SKM-1 treated with dmso at 0.1 percent for 144 hours (cell line): ENCODE data around the gene KCNMA1.
A peak's percentile ranks its signal among the peaks of the same experiment; 100 is the strongest.

Source experiments
- DNase-seq: peaks from one replicate; lab custom pipeline; 2025; ENCODE audit not compliant: unreplicated experiment; lab: John Stamatoyannopoulos, UW

Gene KCNMA1

DNA sequence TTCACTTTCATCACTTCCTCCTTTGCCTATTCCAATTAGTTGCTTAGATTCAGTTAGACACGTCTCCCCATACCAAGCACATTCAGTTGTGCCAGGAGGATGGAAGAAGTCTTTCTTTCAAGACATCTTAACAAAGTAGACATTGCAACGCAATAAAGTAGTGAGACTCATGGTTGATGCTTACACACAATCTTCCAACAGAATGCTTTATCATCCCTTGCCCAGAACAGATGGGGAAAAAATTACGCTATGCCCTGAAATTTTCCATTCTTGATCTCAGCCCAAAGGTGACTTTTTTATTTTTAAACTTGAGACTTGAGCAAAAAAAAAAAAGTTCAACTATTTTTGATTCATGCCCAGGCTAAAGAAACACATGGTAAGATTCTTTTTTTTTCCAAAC lies 74.9 kb downstream of the KCNMA1 start:
- no peak for DNase-seq

DNA sequence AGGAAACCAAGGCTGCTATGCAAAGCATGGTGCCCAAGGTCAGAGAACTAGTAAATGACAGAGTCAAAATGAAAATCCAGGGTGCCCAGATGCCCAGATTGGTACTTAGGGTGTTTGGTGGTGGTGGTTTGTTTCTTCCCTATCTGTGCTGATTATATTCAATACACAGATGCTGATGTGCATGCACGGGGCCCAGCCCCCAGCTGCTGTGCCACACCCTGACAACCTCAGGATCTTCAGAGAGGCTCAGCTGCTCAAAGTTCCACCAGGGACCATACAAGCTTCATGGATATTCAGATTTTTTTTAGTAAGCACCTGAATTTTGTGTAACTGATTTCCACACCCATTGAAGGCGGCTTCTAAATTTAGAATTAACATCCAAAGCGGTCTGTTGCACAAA lies 75.6 kb downstream of the KCNMA1 start:
- DNase-seq: no peak

DNA sequence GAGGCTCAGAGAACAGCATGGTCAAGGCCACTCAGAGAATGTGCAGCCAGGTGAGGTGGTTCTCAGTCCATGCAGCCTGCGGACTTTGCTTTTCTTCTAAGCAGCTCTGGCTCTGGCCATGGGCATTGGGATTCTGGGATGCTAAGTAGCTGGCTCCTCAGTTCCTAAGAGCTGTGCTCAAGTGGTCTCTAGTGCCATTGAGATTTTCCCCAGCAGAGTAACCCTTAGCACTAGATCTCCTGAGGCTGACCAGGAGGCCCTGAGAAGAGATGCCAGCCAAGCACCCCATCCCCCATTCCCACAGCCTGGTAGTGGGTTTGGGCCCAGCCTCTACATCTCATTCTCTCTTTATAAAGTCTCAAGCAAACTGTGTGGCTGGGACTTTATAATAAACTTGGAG lies 77.1 kb downstream of the KCNMA1 start:
- no peak for DNase-seq

DNA sequence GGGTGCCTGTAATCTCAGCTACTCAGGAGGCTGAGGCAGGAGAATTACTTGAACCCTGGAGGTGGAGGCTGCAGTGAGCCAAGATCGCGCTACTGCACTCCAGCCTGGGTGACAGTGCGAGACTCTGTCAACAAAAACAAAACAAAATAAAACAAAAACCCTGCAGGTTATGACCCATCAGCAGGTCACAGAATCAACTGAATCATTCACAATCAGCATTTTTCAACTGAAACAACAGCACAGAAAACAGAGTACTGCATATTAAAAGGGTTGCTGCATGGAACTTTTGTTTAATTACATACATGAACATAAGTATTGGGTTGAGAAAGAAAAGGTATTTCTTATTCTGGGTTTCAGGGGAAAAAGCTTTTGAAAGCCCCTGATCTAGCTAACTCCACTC lies 77.6 kb downstream of the KCNMA1 start:
- DNase-seq: no peak

DNA sequence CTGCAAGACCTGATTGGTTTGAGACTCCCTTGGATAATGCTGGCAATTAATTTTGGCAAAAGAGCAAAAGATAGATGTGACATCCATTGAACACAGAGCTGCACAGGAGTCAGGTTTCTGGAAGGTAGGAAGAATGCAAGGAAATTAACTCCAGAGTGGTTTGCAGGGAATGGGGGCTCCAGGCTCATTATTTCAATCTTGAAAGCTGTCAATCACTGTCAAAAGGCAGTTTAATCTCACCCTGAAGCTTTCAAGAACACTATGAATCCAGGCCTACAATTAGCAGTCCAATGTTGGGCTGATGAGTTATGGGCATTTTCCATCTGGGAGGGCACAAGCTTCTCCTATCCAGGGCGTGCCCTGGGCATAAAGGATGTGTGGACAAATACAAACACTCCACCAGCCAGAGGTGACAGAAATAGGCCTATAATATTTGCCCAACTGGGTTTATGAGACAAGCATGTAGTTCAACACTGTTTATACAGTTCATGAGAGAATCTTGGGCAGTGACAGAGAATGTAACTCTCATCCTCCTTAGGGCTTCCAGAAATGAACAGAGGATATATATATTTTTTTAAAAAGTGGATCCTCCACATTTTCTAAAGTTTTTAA lies 80.5 kb downstream of the KCNMA1 start:
- DNase-seq: no peak

DNA sequence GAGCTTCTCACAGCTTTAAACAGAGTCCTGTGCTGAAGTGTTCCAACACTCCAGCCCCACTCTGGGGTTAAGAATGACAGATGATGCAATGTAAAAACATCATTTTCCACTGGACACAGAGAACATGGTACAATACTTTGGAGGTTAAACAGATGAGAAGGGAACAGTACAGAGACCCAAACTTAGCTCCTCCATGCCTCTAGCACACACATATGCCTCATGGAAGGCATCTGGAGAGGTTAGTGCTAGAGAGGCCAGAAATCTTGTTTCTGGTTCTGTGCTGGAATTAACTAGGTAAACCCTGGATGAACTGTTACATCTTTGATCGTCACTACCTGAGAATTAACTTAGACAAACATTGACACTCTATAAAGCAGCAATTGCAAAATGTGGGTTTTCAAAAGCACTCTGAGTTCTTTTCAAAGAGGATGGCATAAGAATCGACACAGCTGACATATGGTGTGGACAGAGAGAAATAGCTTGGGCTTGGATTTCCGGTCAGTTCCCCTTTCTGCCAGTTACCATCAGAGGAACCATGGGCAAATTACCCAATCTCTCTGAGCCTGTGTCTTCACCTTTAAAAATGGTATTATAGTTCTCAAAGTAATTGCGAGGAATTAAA lies 81.9 kb downstream of the KCNMA1 start:
- DNase-seq: peak; percentile 76

DNA sequence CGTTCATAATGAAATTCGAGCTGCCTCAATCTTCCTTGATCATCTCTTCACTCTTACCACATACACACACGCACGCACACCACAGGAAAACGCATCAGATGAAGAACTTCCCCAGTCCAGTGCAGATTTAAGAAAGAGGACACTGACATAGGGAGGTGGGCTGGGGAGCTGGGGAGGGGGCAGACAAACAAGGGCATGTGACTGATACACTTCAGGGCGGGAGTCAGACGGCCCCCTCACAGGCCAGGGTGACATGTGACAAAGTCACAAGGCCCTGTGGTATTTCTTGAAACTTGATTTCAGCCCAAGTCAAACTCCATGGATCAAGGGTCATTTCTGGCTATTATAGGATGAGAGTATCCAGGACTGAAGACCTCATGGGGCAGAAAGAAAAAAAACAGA lies 82.6 kb downstream of the KCNMA1 start:
- peak; percentile 51 for DNase-seq

DNA sequence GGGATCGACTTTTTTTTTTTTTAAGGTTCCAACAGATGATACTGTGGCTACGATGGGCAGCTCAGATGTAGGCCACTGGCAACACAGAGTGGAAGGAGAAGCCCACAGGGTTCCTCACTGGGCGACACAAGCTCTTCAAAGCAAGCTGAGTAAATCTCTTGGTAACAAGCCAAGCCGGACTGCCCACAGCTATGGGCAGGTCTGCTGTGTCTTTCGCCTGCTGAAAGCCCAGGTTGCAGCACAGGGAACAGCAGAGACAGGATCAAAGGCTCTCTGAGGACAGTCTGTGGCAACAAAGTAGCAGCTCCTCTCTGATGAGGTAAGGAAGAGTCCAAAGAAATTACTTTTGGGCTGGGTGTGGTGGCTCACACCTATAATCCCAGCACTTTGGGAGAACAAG lies 83.6 kb downstream of the KCNMA1 start:
- DNase-seq: no peak

DNA sequence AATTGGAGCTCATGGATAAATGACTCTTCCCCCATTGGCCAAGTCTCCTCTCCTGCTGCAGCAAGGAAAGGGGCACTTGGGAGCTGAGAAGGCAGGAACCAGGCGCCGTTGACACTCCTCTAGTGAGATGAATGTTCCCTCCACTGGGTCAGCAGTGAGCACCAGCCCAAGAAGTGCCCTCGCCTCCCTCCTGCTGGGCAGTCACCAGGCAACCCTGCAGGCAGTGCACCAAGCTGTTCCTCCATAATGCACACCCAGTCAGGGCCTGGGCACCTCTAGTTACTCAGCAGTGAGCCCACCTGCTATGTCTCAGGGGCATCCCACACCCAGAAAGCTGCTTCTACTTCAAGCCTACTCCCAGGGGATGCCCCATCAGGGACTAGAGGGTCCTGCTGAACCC lies 84.3 kb downstream of the KCNMA1 start:
- no peak for DNase-seq

DNA sequence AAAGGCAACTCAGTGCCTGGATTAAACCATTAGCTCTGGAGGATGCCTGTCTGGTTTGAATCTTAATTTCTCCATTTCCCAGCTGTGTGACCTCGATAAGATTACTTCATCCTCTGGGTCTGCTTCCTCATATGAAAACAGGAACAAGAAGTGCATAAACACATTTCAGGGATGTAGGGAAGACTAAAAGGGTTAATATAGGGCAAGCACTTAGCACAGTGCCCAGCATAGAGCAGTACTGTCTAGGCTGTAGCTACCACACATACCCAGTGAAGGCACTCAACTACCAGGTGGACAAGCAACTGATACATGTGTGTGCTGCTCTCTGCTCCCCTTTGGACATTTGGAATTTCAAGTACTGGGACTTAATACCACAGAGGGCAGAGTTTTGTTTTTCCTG lies 85.4 kb downstream of the KCNMA1 start:
- peak; percentile 69 for DNase-seq

DNA sequence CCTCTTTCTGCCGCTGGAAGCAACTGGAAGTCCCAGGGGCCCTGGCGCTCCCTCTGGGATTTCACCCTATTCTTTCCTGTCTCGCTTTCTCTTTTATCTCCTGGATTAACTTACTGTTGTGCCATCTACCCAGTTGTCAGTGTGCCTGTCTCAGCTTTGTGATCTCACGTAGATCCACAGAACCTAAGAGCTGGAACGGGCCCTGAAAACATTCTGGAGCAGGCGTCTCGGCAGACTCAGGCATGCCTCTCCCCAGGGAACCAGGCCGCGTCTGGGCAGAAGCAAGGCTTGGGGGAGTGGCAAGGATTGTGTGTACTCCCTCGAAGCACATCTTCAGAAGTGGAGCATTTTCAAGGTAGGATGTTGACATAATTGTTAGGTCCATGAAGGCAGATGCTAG lies 87.2 kb downstream of the KCNMA1 start:
- no peak for DNase-seq

DNA sequence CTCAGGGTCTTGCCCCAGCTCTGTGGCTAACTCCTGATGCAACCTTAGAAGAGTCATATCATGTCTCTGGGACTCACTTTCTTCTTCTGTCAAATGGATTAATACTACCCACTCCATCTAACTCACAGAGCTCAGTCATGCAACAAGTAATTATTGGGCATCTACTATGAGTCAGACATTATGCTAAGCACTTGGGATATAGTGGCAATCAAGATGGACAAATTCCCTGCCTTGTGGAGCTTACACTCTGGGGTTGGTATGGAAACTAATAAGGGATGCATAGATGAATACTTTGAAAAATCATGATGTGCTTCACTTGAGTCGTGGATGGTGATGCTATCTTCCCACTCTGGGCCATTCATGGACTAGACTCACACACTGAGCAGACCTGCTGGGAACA lies 88.9 kb downstream of the KCNMA1 start:
- no peak for DNase-seq

DNA sequence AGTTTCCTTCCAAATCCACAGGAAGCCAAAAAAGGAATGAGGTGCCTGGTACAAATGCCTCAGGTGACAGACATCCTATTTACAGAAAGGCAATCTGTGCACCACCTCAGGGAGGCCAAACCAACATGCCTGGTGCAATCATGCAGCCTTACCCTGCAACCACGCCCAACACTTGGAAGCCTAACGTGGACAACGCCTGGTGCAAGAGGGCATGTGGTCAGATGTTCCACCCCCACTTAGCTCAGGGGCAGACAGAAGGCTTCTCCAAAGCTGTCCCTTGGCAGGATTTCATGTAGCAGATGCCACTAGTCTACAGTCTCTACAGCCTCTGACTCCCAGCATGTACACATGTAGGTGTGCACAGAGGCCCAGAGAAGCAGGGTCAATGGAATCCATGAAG lies 89.5 kb downstream of the KCNMA1 start:
- no peak for DNase-seq

DNA sequence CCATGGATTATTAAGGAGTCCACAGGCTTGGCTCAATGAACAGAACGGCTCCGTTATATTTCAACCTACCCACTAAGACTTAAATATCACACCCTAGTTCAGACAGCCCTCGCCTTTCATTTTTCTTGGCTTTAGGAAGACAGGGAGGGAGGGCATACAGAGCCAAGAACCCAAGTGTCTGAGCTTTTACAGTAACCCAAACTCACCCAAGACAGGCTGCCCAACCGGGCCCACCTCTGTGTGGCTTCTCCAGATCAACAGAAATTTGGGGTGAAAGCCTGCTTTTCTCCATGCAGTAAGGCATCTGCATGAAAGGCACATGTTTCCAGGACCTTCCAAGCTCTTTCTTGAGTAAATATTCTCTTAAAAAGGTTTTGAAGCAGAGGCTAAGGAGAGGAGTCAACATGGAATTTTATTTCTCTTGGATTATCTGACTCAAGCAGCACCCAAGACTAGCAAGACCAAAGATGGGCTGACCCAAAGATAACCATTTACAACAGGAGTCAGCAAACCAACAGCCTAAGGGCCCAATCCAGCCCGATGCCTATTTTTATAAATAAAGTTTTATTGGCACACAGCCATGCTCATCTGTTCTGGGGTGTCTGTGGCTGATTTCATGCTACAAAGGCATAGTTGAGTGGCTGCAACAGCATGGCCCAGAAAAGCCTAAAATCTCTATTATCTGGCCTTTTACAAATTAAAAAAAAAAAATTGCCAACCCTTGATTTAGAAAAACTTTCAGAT lies 90.1 kb downstream of the KCNMA1 start:
- no peak for DNase-seq

DNA sequence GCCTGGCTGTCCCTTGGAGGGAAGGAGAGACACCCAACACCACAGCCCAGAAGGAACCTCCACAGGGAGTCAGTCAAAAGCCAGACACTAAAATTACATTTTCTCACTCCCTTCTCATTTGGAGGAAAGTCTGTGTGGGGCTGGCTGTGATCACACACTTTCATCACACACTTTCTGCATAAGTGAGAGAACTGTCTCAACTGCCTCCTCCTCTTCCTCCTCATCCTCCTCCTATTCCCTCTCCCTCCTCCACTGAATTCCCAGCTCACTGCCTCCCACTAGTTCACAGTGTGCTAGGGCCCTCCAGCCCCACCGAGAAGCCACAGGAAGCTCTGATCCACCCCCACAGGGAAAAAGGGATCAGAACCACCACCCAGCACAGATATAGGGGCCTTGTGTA lies 91.6 kb downstream of the KCNMA1 start:
- no peak for DNase-seq

DNA sequence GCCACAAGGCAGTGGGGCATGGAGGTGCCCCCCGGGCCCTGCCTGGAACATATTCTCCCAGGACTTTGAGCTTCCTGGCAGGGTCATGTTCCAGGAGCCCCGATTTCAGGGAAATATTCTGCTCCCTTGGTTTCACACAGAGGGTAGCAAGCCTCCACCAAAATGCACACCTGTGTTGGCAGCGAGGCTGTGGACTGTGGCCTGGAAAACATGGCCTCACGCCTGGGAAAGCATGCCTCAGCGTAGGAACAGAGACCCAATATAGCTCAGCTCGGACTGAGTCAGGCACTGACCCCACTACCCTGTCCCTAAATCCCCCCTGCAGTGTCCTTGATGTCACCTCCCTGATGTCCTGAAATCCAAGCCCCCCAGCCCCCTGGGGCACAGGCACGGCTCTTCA lies 92.0 kb downstream of the KCNMA1 start:
- no peak for DNase-seq

DNA sequence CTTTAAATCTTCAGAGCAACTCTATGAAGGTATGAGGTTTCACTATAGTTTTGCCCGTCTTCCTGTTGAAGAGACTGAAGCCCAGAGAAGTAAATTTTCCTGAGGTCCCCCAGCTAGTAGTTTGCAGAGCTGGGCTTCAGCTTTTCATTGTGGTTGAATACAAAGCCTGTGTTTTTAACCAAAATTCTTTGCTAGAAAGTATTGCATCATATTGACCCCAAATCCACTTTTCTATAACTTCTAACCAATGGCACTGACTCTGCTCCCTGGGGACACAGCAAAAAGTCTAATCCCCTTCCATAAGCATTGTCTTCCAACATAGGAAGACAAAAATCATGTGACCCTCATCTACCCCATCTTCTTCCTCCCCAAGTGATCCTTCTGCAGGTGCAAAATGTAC lies 93.0 kb downstream of the KCNMA1 start:
- DNase-seq: no peak

DNA sequence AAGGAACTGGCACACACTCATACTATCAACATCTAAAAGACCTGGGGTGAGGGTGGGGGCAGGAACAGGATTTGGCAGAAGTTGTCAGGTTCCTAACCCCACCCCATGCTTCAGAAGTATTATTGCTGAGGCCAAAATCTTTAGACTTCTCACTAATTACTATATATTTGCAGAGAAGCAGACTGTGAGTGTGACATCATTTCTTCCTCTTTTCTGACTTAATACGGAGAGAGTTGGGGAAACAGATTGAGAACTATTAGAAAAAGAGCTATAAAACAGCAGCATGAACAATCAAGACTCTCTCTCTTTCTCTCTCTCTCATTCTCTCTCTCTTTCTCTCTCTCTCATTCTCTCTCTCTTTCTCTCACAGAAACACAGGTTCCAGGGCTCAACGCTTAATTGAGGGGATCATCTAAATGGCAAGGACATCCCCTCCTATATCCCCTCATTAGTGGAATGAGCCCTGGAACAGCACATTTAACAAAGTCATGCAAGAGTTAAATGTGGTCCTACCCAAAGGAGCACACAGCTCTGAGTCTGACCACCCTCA lies 94.8 kb downstream of the KCNMA1 start:
- no peak for DNase-seq

DNA sequence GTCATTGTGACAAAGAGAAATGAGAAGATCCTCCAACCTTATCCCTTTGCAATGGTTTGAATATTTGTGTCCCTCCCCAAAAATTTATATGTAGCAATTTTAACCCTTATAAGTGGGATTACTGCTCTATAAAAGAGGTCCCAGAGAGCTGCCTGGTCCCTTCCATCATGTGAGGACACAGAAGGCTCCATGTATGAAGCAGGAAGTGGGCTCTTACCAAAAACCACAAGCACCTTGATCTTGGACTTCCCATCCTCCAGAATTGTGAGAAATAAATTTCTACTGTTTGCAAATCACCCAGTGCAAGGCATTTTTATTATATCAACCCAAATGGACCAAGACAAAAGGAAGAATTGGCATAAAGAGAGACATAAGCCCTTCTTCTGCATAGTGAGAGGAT lies 95.7 kb downstream of the KCNMA1 start:
- DNase-seq: no peak

DNA sequence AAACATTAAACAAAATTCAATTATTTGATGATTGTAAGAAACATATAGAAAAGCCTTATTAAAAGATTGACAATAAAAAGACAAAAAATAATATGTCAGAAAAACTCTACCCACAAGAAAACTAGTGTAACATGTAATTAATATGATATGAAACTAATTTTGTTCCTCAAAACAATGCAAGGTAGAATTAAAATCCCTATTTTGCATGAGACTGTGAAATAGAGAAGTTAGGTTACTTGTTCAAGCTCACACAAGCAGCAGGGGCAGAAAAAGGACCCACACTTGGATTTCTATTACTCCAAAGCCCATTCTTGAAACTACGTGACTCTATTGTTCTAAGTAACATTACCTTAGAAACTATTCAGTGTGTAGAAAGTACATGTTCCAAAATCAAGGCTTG lies 96.4 kb downstream of the KCNMA1 start:
- no peak for DNase-seq

DNA sequence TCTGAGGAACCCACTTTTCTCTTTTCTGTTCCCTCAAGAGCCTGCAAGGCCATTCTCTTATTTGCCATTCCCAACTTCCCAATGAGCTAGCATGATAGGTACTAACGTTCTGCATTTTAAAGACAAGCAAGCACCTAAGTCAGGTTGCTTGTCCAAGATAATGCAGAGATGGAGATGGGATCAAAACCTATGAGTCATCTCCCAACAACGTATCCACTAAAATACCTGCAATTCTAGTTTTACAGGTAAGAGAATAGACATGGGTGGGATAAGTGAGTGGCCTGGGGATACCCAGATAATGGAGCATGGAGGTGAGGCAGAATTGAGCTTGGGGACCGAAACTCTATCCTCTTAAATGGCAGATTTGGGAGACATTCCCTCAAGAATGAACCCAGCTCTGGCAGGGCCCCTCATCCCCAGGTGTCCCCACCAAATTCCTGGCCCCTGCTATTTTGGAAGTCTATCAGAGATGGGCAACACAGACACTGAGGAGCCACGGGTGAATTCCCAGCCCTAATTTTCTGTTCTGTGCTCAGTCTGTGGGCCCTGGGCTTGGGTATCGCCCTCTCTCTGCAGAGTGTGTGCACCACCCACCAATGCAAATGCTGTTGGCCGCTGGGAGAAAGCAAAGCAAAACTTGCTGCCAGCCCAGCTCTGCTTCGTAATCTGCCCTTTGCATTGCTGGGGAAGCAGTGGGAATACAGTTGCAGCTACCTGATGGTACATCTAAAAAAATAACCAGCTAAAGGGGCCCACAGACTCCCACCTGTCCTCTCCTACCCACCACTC lies 98.3 kb downstream of the KCNMA1 start:
- no peak for DNase-seq
